ENCODE measurements around the gene GNA12. TPM values are rescaled to one million over a fixed set of nuclear protein-coding genes. Genes with fewer than 3 reads are reported as not detected.
A peak's percentile ranks its signal among the peaks of the same experiment; 100 is the strongest.

Gene GNA12
- total and polyA plus RNA-seq, 4 experiments from 2014 or later: 4.4 to 16.6 (median 12.6) TPM

GRCh38 chr7:2787251-2787951 is 56.7 kb downstream of the GNA12 start:
- intact Hi-C loops (cut with micrococcal nuclease): no loop called here
- no peaks in the 10 kb centered on the region for H3K9me3 ChIP-seq (ENCODE audit: control insufficient read depth in 1 of 2, low read length in 2 of 2)
- no peaks in the 10 kb centered on the region for H3K27me3 Mint-ChIP-seq
- peaks cover 29 to 50% of the 10 kb centered on the region in 2 donors for H3K36me3 Mint-ChIP-seq
- POLR2A ChIA-PET (ENCODE audit: partially characterized antibody): no interaction called here
- no peaks in the 10 kb centered on the region for H3K36me3 ChIP-seq (ENCODE audit: insufficient read depth, low read length)
- no peak overlapping the region for H3K4me3 ChIP-seq (ENCODE audit: low read length in 2 of 2)
- H3K9me3 Mint-ChIP-seq: peaks cover 0 to 4% (median 0%) of the 10 kb centered on the region in 8 donors
- H3K4me3 Mint-ChIP-seq: no peak overlapping the region
- no peak for DNase-seq
- no peak overlapping the region for H3K27ac Mint-ChIP-seq
- H3K27ac ChIP-seq (ENCODE audit: low read depth, low read length): no peak overlapping the region
- H3K27me3 ChIP-seq (ENCODE audit: insufficient read depth, low read length): no peaks in the 10 kb centered on the region
- H3K4me1 Mint-ChIP-seq: peaks cover 0 to 6% (median 4%) of the 10 kb centered on the region in 4 donors
- H3K4me1 ChIP-seq (ENCODE audit: insufficient read depth, low read length): no peaks in the 10 kb centered on the region
- CTCF ChIA-PET (ENCODE audit: partially characterized antibody): no interaction called here

- Mint-ChIP-seq H3K36me3 (peaks cover 22 to 46% of the 10 kb centered on the region in 2 donors), H3K27me3 (no peaks in the 10 kb centered on the region), H3K9me3 (peaks cover 0 to 4% (median 0%) of the 10 kb centered on the region in 8 donors), H3K4me3 (no peak overlapping the region), H3K4me1 (peaks cover 0 to 7% (median 6%) of the 10 kb centered on the region in 4 donors), H3K27ac (no peak overlapping the region)
- Histone ChIP-seq H3K4me3 (ENCODE audit: low read length in 2 of 2) (no peak overlapping the region), H3K9me3 (ENCODE audit: control insufficient read depth in 1 of 2, low read length in 2 of 2) (no peaks in the 10 kb centered on the region), H3K27ac (ENCODE audit: low read depth, low read length) (no peak overlapping the region), H3K36me3 (ENCODE audit: insufficient read depth, low read length) (no peaks in the 10 kb centered on the region), H3K4me1 (ENCODE audit: insufficient read depth, low read length) (no peaks in the 10 kb centered on the region), H3K27me3 (ENCODE audit: insufficient read depth, low read length) (no peaks in the 10 kb centered on the region)
- DNase-seq: no peak
- intact Hi-C loops (cut with micrococcal nuclease): no loop called here
- POLR2A ChIA-PET (ENCODE audit: partially characterized antibody): no interaction called here
- CTCF ChIA-PET (ENCODE audit: partially characterized antibody): no interaction called here
Observed at GRCh38 chr7:2786607-2787116, 57.4 kb downstream of the GNA12 start.

DNA sequence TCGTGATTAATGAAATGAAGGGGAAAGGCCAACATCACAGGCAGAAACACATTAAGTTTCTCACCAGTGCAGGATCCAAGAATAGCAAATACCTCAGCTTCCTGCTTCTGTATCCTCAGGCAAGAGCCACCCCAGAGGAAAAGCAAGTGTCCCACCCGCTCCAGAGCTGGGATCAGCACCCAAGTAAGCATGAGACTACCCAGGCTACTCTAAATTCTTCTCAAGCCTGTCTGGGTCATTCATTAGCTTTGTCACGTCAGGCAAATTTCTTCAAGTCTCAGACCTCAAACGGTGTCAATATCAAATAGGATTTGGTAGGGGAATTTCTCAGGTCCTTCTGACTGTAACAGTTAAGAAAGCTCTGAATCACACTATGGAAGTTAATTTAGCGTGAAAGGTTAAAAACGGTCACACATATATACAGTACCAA is 59.0 kb downstream of the GNA12 start:
- ChIA-PET POLR2A (ENCODE audit: partially characterized antibody) (interaction anchor here (0.6 kb wide), 1 partner anchor 19 kb away, joined by 3 read pairs; no protein-coding TSS in a partner anchor), CTCF (ENCODE audit: partially characterized antibody) (no interaction called here)
- H3K36me3 Mint-ChIP-seq: peaks cover 14 to 39% of the 10 kb centered on the region in 2 donors
- Histone ChIP-seq H3K27ac (ENCODE audit: low read depth, low read length) (no peak overlapping the region), H3K36me3 (ENCODE audit: insufficient read depth, low read length) (no peaks in the 10 kb centered on the region), H3K9me3 (ENCODE audit: control insufficient read depth in 1 of 2, low read length in 2 of 2) (no peaks in the 10 kb centered on the region), H3K27me3 (ENCODE audit: insufficient read depth, low read length) (no peaks in the 10 kb centered on the region), H3K4me1 (ENCODE audit: insufficient read depth, low read length) (no peaks in the 10 kb centered on the region), H3K4me3 (ENCODE audit: low read length in 2 of 2) (no peak overlapping the region)
- peaks cover 0 to 4% (median 0%) of the 10 kb centered on the region in 8 donors for H3K9me3 Mint-ChIP-seq
- no peak overlapping the region for H3K27ac Mint-ChIP-seq
- intact Hi-C loops (cut with micrococcal nuclease): no loop called here
- H3K27me3 Mint-ChIP-seq: no peaks in the 10 kb centered on the region
- DNase-seq: no peak
- peaks cover 0 to 7% (median 7%) of the 10 kb centered on the region in 4 donors for H3K4me1 Mint-ChIP-seq
- H3K4me3 Mint-ChIP-seq: no peak overlapping the region

DNA sequence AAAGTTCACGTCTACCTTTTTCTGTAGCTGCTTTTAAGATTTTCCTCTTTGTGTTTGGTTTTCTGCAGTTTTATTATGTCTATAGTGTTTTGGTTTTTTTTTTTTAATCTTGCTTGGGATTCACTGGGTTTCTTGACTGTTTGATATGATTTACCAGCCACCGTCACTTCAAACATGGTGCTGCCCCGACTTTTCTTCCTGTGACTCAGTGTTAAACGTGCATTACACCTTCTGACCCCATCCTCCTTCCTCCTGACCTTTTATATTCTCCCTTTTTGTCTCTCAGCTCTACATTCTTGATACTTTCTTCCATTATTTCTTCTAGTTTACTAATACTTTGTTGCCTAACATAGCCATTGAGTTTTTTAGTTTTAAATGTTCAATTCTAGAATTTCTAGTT is 61.5 kb downstream of the GNA12 start:
- CTCF ChIA-PET (ENCODE audit: partially characterized antibody): no interaction called here
- H3K4me1 ChIP-seq (ENCODE audit: insufficient read depth, low read length): no peaks in the 10 kb centered on the region
- no peak for DNase-seq
- Mint-ChIP-seq H3K9me3 (peaks cover 0 to 4% (median 0%) of the 10 kb centered on the region in 8 donors), H3K27me3 (no peaks in the 10 kb centered on the region), H3K4me1 (peaks cover 0 to 7% (median 6%) of the 10 kb centered on the region in 4 donors), H3K36me3 (peaks cover 7 to 36% of the 10 kb centered on the region in 2 donors), H3K4me3 (no peak overlapping the region), H3K27ac (peak overlapping the region in 1 of 7 donors; percentile 19)
- H3K4me3 ChIP-seq (ENCODE audit: low read length in 2 of 2): no peak overlapping the region
- H3K27ac ChIP-seq (ENCODE audit: low read depth, low read length): no peak overlapping the region
- intact Hi-C loops (cut with micrococcal nuclease): no loop called here
- H3K36me3 ChIP-seq (ENCODE audit: insufficient read depth, low read length): no peaks in the 10 kb centered on the region
- no peaks in the 10 kb centered on the region for H3K9me3 ChIP-seq (ENCODE audit: control insufficient read depth in 1 of 2, low read length in 2 of 2)
- POLR2A ChIA-PET (ENCODE audit: partially characterized antibody): no interaction called here
- H3K27me3 ChIP-seq (ENCODE audit: insufficient read depth, low read length): no peaks in the 10 kb centered on the region

DNA sequence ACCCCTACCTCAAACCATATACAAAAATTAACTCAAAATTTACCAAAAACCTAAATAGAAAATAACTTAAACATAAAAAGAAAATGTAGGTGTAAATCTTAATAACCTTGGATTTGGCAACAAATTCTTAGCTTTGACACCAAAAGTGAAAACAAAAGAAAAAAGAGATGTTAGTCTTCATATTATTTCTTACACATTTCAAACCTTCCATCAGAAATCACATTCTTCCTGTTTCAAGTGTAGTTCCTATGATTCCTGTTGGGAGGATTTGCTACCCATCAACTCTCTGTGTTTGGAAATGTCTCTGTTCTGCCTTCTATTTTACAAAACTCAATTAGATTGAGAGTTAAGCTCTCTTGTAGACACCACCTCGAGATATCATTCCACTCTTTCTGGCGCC is 62.0 kb downstream of the GNA12 start:
- no peaks in the 10 kb centered on the region for H3K9me3 ChIP-seq (ENCODE audit: control insufficient read depth in 1 of 2, low read length in 2 of 2)
- no peak overlapping the region for H3K27ac Mint-ChIP-seq

DNA sequence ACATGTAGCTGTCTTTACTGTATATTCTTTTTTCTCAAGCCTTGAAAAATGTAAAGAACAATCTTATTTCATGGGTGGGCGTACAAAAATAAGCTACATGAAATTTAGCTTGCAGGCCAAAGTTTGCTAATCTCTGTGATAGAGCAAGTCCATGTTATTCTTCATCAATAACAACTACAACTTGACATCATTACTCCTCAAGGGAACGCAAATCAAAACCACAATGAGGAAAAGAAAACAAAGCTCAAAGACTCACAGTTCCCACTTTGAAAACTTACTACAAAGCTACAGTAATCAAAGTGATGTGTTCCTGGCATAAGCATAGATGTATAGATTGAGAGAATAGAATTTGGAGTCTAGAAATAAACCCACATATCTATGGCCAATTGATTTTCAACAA is 62.5 kb downstream of the GNA12 start:
- Histone ChIP-seq H3K9me3 (ENCODE audit: control insufficient read depth in 1 of 2, low read length in 2 of 2) (no peaks in the 10 kb centered on the region), H3K27me3 (ENCODE audit: insufficient read depth, low read length) (no peaks in the 10 kb centered on the region), H3K4me3 (ENCODE audit: low read length in 2 of 2) (no peak overlapping the region), H3K4me1 (ENCODE audit: insufficient read depth, low read length) (no peaks in the 10 kb centered on the region), H3K27ac (ENCODE audit: low read depth, low read length) (no peak overlapping the region), H3K36me3 (ENCODE audit: insufficient read depth, low read length) (no peaks in the 10 kb centered on the region)
- Mint-ChIP-seq H3K27ac (no peak overlapping the region), H3K4me1 (peaks cover 0 to 7% (median 6%) of the 10 kb centered on the region in 4 donors), H3K4me3 (no peak overlapping the region), H3K9me3 (peaks cover 0 to 4% (median 0%) of the 10 kb centered on the region in 8 donors), H3K36me3 (peaks cover 7 to 36% of the 10 kb centered on the region in 2 donors), H3K27me3 (no peaks in the 10 kb centered on the region)
- ChIA-PET CTCF (ENCODE audit: partially characterized antibody) (no interaction called here), POLR2A (ENCODE audit: partially characterized antibody) (no interaction called here)
- intact Hi-C loops (cut with micrococcal nuclease): no loop called here
- DNase-seq: no peak

More for the DNA sequence above, 62.0 kb downstream of the GNA12 start:
- H3K4me3 ChIP-seq (ENCODE audit: low read length in 2 of 2): no peak overlapping the region
- peaks cover 0 to 4% (median 0%) of the 10 kb centered on the region in 8 donors for H3K9me3 Mint-ChIP-seq
- intact Hi-C loops (cut with micrococcal nuclease): no loop called here
- H3K27ac ChIP-seq (ENCODE audit: low read depth, low read length): no peak overlapping the region
- no peak for DNase-seq
- H3K36me3 ChIP-seq (ENCODE audit: insufficient read depth, low read length): no peaks in the 10 kb centered on the region
- H3K27me3 ChIP-seq (ENCODE audit: insufficient read depth, low read length): no peaks in the 10 kb centered on the region
- no peaks in the 10 kb centered on the region for H3K4me1 ChIP-seq (ENCODE audit: insufficient read depth, low read length)
- H3K36me3 Mint-ChIP-seq: peaks cover 7 to 36% of the 10 kb centered on the region in 2 donors
- ChIA-PET POLR2A (ENCODE audit: partially characterized antibody) (no interaction called here), CTCF (ENCODE audit: partially characterized antibody) (no interaction called here)
- H3K27me3 Mint-ChIP-seq: no peaks in the 10 kb centered on the region
- peaks cover 0 to 7% (median 6%) of the 10 kb centered on the region in 4 donors for H3K4me1 Mint-ChIP-seq
- H3K4me3 Mint-ChIP-seq: no peak overlapping the region

DNA sequence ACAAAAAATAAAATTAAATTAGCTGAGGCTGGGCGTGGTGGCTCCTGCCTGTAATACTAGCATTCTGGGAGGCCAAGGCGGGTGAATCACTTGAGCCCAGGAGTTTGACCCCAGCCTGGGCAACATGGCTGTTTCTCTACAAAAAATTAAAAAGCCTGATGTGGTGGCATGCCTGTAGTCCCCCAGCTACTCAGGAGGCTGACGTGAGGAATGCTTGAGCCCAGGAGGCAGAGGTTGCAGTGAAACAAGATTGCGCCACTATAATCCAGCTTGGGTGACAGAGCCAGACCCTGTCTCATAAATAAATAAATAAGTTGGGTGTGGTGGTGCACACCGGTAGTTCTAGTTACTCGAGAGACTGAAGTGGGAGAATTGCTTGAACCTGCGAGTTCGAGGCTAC is 65.1 kb downstream of the GNA12 start:
- H3K27ac Mint-ChIP-seq: no peak overlapping the region
- Histone ChIP-seq H3K36me3 (ENCODE audit: insufficient read depth, low read length) (no peaks in the 10 kb centered on the region), H3K27me3 (ENCODE audit: insufficient read depth, low read length) (no peaks in the 10 kb centered on the region), H3K4me3 (ENCODE audit: low read length in 2 of 2) (no peak overlapping the region), H3K27ac (ENCODE audit: low read depth, low read length) (no peak overlapping the region), H3K9me3 (ENCODE audit: control insufficient read depth in 1 of 2, low read length in 2 of 2) (no peaks in the 10 kb centered on the region), H3K4me1 (ENCODE audit: insufficient read depth, low read length) (no peaks in the 10 kb centered on the region)
- POLR2A ChIA-PET (ENCODE audit: partially characterized antibody): no interaction called here
- H3K4me1 Mint-ChIP-seq: peaks cover 0 to 9% (median 7%) of the 10 kb centered on the region in 4 donors
- H3K4me3 Mint-ChIP-seq: no peak overlapping the region
- peaks cover 2 to 30% of the 10 kb centered on the region in 2 donors for H3K36me3 Mint-ChIP-seq
- CTCF ChIA-PET (ENCODE audit: partially characterized antibody): no interaction called here
- H3K27me3 Mint-ChIP-seq: no peaks in the 10 kb centered on the region
- intact Hi-C loops (cut with micrococcal nuclease): no loop called here
- DNase-seq: no peak
- H3K9me3 Mint-ChIP-seq: peaks cover 0 to 4% (median 0%) of the 10 kb centered on the region in 8 donors
